HepG2 (cell line): ENCODE measurements around the gene AS3MT. TPM values are rescaled to one million over a fixed set of nuclear protein-coding genes. Genes with fewer than 3 reads are reported as not detected.

Source experiments
- ATAC-seq: fragments of 200-7000 bp; cut with Tn5 transposase; 3 replicates; pipeline ENCODE4 v1.9.1; 2020; ENCODE audit warnings: mild to moderate bottlenecking, moderate library complexity
- BruUV-seq: library from RNA; stranded (reverse); fragments of 400-500 nt; replicated peaks from 2 replicates; lab custom pipeline; 2021; lab: Mats Ljungman, UMichigan
- CTCF ChIA-PET: fragments of 300-600 bp; formaldehyde crosslinking; extraction: SDS; loops from one replicate; lab custom pipeline; 2021; ENCODE audit warnings: low total read pairs, inconsistent platforms, low intra/inter-chr PET ratio; lab: Yijun Ruan, JAX
- POLR2A ChIA-PET: fragments of 350-600 bp; sonication (Branson Sonifier 250); formaldehyde crosslinking; loops from one replicate; lab custom pipeline; 2020; ENCODE audit warnings: antibody characterized with exemption, inconsistent platforms; lab: Yijun Ruan, JAX
- DNase-seq: peaks from one replicate; pipeline ENCODE4 v3.0.0-alpha.2; 2015; ENCODE audit warnings: low spot score
- FAIRE-seq: peaks from 3 replicates; lab custom pipeline; 2011; peaks lifted over from hg19 to GRCh38; lab: Jason Lieb, UNC
- H2AFZ ChIP-seq: one replicate; pipeline ENCODE4 v1.6.1; 2011; ENCODE audit warnings: low read length, inconsistent platforms
- H3K27ac ChIP-seq: fragments of 300-600 bp; 3 replicates; pipeline ENCODE4 v1.8.0; 2011; ENCODE audit warnings: mixed run types, mild to moderate bottlenecking, mixed read lengths, low read length, inconsistent platforms; ENCODE audit not compliant: insufficient read depth; ENCODE audit errors: extremely low read length
- H3K27me3 ChIP-seq, 2 experiments: fragments of 200-600 bp in 1 of 2; 2 replicates in 1 of 2; 3 replicates in 1 of 2; pipeline versions ENCODE4 v1.6.0 to v1.8.0; 2011; ENCODE audit warnings: low read length in 2 of 2, mild to moderate bottlenecking in 2 of 2, moderate library complexity in 2 of 2, inconsistent platforms in 1 of 2; ENCODE audit not compliant: insufficient read depth in 2 of 2, control insufficient read depth in 1 of 2
- H3K36me3 ChIP-seq, 2 experiments: fragments of 200-600 bp in 1 of 2; replicated peaks in 1 of 2; 2 replicates in 1 of 2; 3 replicates in 1 of 2; pipeline versions ENCODE4 v1.5.1 to v1.8.0; 2011; ENCODE audit warnings: low read length in 2 of 2, inconsistent platforms in 1 of 2; ENCODE audit not compliant: insufficient read depth in 2 of 2, control insufficient read depth in 1 of 2
- H3K4me1 ChIP-seq: 2 replicates; pipeline ENCODE4 v1.5.1; 2012; ENCODE audit warnings: low read length, inconsistent platforms; ENCODE audit not compliant: insufficient read depth
- H3K4me2 ChIP-seq: 2 replicates; pipeline ENCODE4 v1.6.0; 2011; ENCODE audit warnings: low read depth, low read length, inconsistent platforms
- H3K4me3 ChIP-seq, 3 experiments: fragments of 200-600 bp in 1 of 3; sonication (generic), shearing (Covaris generic) in 1 of 3; replicated peaks in 1 of 3; 2 replicates each; pipeline ENCODE4 v1.5.1; 2011 to 2016; ENCODE audit warnings: low read length in 3 of 3, inconsistent platforms in 2 of 3, low read depth in 2 of 3, mild to moderate bottlenecking in 2 of 3, control low read depth in 1 of 3, mixed read lengths in 1 of 3; ENCODE audit not compliant: insufficient read depth in 1 of 3
- H3K79me2 ChIP-seq: one replicate; pipeline ENCODE4 v1.6.1; 2011; ENCODE audit warnings: low read length, inconsistent platforms; ENCODE audit not compliant: insufficient read depth
- H3K9ac ChIP-seq: 2 replicates; pipeline ENCODE4 v1.6.0; 2011; ENCODE audit warnings: mild to moderate bottlenecking, low read depth, low read length, inconsistent platforms; ENCODE audit not compliant: insufficient read depth
- H3K9me3 ChIP-seq: 2 replicates; pipeline ENCODE4 v1.5.1; 2012; ENCODE audit warnings: mild to moderate bottlenecking, low read length
- H4K20me1 ChIP-seq: 2 replicates; pipeline ENCODE4 v1.6.0; 2011; ENCODE audit warnings: inconsistent platforms, mild to moderate bottlenecking, low read length, moderate library complexity; ENCODE audit not compliant: insufficient read depth
- ATM ChIP-seq: fragments of 450-650 bp; IDR thresholded peaks from 2 replicates; pipeline ENCODE4 v1.7.1; 2017; ENCODE audit warnings: mild to moderate bottlenecking, borderline replicate concordance
- FOXK2 ChIP-seq: fragments of 450-650 bp; IDR thresholded peaks from 2 replicates; pipeline ENCODE4 v1.6.1; 2016
- GRHL1 ChIP-seq: sonication (generic); formaldehyde crosslinking; conservative IDR thresholded peaks from 2 replicates; pipeline ENCODE4 v1.8.0; 2022; ENCODE audit warnings: missing genetic modification reagents
- MTA1 ChIP-seq: sonication (generic); formaldehyde crosslinking; IDR thresholded peaks from 2 replicates; pipeline ENCODE4 v1.4.0; 2020; ENCODE audit warnings: missing genetic modification reagents, mild to moderate bottlenecking, borderline replicate concordance
- PAXIP1 ChIP-seq: sonication (generic); formaldehyde crosslinking; conservative IDR thresholded peaks from 2 replicates; pipeline ENCODE4 v1.4.0; 2020; ENCODE audit warnings: mild to moderate bottlenecking, missing genetic modification reagents, moderate library complexity
- PCBP2 ChIP-seq: fragments of 200-400 bp; formaldehyde crosslinking; optimal IDR thresholded peaks from 2 replicates; pipeline ENCODE3; 2018; ENCODE audit warnings: low read length, low read depth; ENCODE audit not compliant: poor library complexity, severe bottlenecking
- RBAK ChIP-seq: sonication (generic); formaldehyde crosslinking; IDR thresholded peaks from 2 replicates; pipeline ENCODE4 v1.5.1; 2020; ENCODE audit warnings: mild to moderate bottlenecking, missing genetic modification reagents
- SETDB1 ChIP-seq: sonication (generic); formaldehyde crosslinking; IDR thresholded peaks from 2 replicates; pipeline ENCODE4 v1.5.1; 2020; ENCODE audit warnings: missing genetic modification reagents, mild to moderate bottlenecking, borderline replicate concordance
- ZNF552 ChIP-seq: sonication (generic); formaldehyde crosslinking; IDR thresholded peaks from 2 replicates; pipeline ENCODE4 v1.9.0; 2022; ENCODE audit warnings: missing genetic modification reagents, mild to moderate bottlenecking, borderline replicate concordance
- ZNF670 ChIP-seq: sonication (generic); formaldehyde crosslinking; IDR thresholded peaks from 2 replicates; pipeline ENCODE4 v1.8.0; 2022; ENCODE audit warnings: mild to moderate bottlenecking, missing genetic modification reagents, borderline replicate concordance
- ZNF891 ChIP-seq: sonication (generic); formaldehyde crosslinking; IDR thresholded peaks from 2 replicates; pipeline ENCODE4 v1.5.0; 2020; ENCODE audit warnings: mild to moderate bottlenecking, missing genetic modification reagents
- ZSCAN30 ChIP-seq: sonication (generic); formaldehyde crosslinking; IDR thresholded peaks from 2 replicates; pipeline ENCODE4 v1.5.0; 2020; ENCODE audit warnings: mild to moderate bottlenecking, missing genetic modification reagents
- ZUFSP ChIP-seq: sonication (generic); formaldehyde crosslinking; IDR thresholded peaks from 2 replicates; pipeline ENCODE4 v1.9.0; 2021; ENCODE audit warnings: missing genetic modification reagents, mild to moderate bottlenecking, borderline replicate concordance
- WGBS: methylation state at CpG from one replicate; pipeline ENCODE4 v1.1.6; 2017; ENCODE audit warnings: low lambda C conversion rate; 5-methylcytosine and 5-hydroxymethylcytosine counted together
- in situ Hi-C: cut with HindIII; loops from 2 replicates; pipeline ENCODE4 v1.10.0; 2017; ENCODE audit warnings: low pct_unique_long_range_greater_than_20kb; ENCODE audit not compliant: extremely low pct_ligation_motif_present
- intact Hi-C: fragments of 100-400 bp; cut with micrococcal nuclease; formaldehyde crosslinking; loops from one replicate; pipeline ENCODE4 v1.10.0; 2022; ENCODE audit not compliant: unreplicated experiment
- polyA plus RNA-seq, 8 experiments: library from polyadenylated mRNA; depleted of rRNA in 3 of 8; stranded (reverse) in 7 of 8; unstranded in 1 of 8; fragments of >200 nt; fragmentation: Illumina TruSeq in 4 of 8; extraction: Trizol in 4 of 8; gene quantifications; 2 replicates each; pipeline versions ENCODE4 v1.2.1 to v1.2.3, GENCODE V29; 2011 to 2016; ENCODE audit warnings: low read depth in 4 of 8, missing spikeins in 1 of 8, mixed read lengths in 1 of 8; ENCODE audit not compliant: insufficient read depth in 1 of 8
- total RNA-seq, 5 experiments: library from RNA; depleted of rRNA; stranded (reverse); fragments of >200 nt; fragmentation: Illumina TruSeq; extraction: Trizol; gene quantifications; 2 replicates each; pipeline ENCODE4 v1.2.3, GENCODE V29; 2016; ENCODE audit warnings: low read depth in 1 of 5
- TF ChIP-seq, protein P1 (sequence below): sonication (generic); formaldehyde crosslinking; conservative IDR thresholded peaks from 2 replicates; pipeline ENCODE4 v1.4.0; 2020; ENCODE audit warnings: missing genetic modification reagents

The AS3MT gene
- total and polyA plus RNA-seq, 2 of the 13 experiments (the other 11 are each of a cell fraction or from before 2014, with no cell fraction given): 8.7 to 17.4 TPM

- no peaks in the 10 kb centered on the region for H3K27me3 ChIP-seq
- FAIRE-seq: no peak
- WGBS: 81% methylated on average over 2 of the region's 2 CpGs
- H3K9me3 ChIP-seq: no peaks in the 10 kb centered on the region
- no peak overlapping the region for H3K4me3 ChIP-seq
- no peak for ATAC-seq
- ChIA-PET POLR2A (no interaction called here), CTCF (no interaction called here)
- in situ Hi-C loops: no loop called here
- H3K4me2 ChIP-seq: no peak overlapping the region
- no peaks in the 10 kb centered on the region for H4K20me1 ChIP-seq
- BruUV-seq: TSS peak; percentile 53
- H2AFZ ChIP-seq: no peak overlapping the region
- no peak overlapping the region for H3K9ac ChIP-seq
- peaks cover 1 to 31% of the 10 kb centered on the region in 2 experiments; a peak in 3 of 5 replicates for H3K36me3 ChIP-seq
- H3K4me1 ChIP-seq: peaks cover 18% of the 10 kb centered on the region
- intact Hi-C loops: no loop called here
- H3K27ac ChIP-seq: no peak overlapping the region
- DNase-seq: no peak
- no peaks in the 10 kb centered on the region for H3K79me2 ChIP-seq
- no peak for TF ChIP-seq ZNF670 (CRISPR knock-in tag)
- no peak for TF ChIP-seq RBAK (CRISPR knock-in tag)
- no peak for TF ChIP-seq SETDB1
- no peak for TF ChIP-seq GRHL1 (CRISPR knock-in tag)
- no peak for TF ChIP-seq MTA1 (CRISPR knock-in tag)
- no peak for TF ChIP-seq PCBP2
- TF ChIP-seq ZNF552 (CRISPR knock-in tag): no peak
- no peak for TF ChIP-seq FOXK2
- no peak for TF ChIP-seq ZUFSP (CRISPR knock-in tag)
- no peak for TF ChIP-seq ATM
- TF ChIP-seq ZNF891 (CRISPR knock-in tag): no peak
- TF ChIP-seq, protein P1, sequence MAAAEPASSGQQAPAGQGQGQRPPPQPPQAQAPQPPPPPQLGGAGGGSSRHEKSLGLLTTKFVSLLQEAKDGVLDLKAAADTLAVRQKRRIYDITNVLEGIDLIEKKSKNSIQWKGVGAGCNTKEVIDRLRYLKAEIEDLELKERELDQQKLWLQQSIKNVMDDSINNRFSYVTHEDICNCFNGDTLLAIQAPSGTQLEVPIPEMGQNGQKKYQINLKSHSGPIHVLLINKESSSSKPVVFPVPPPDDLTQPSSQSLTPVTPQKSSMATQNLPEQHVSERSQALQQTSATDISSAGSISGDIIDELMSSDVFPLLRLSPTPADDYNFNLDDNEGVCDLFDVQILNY (CRISPR knock-in tag): no peak
- TF ChIP-seq PAXIP1 (CRISPR knock-in tag): no peak
- TF ChIP-seq ZSCAN30: no peak
Observed at GRCh38 chr10:102863660-102864059, 5.6 kb upstream of the AS3MT start.
